Neural progenitor cell (in vitro differentiated cells): ENCODE measurements around the gene LDLRAD4. TPM values are rescaled to one million over a fixed set of nuclear protein-coding genes. Genes with fewer than 3 reads are reported as not detected.

Experiments
- DNase-seq: peaks from one replicate; pipeline ENCODE4 v3.0.0-alpha.2; 2016; ENCODE audit warnings: low spot score
- H2AFZ ChIP-seq: fragments of 200-600 bp; sonication (generic); replicated peaks from 2 replicates; pipeline ENCODE4 v1.6.1; 2016; ENCODE audit warnings: antibody characterized with exemption
- H3F3A ChIP-seq: fragments of 200-600 bp; sonication (generic); 2 replicates; pipeline ENCODE4 v1.6.1; 2016; ENCODE audit warnings: antibody characterized with exemption, low read depth
- H3K27ac ChIP-seq: fragments of 200-600 bp; sonication (generic); 2 replicates; pipeline ENCODE4 v1.5.1; 2016; ENCODE audit warnings: mild to moderate bottlenecking
- H3K27me3 ChIP-seq: fragments of 200-600 bp; sonication (generic); 2 replicates; pipeline ENCODE4 v1.6.1; 2016; ENCODE audit warnings: mild to moderate bottlenecking, moderate library complexity
- H3K36me3 ChIP-seq: fragments of 200-600 bp; sonication (generic); 2 replicates; pipeline ENCODE4 v1.5.1; 2016
- H3K4me1 ChIP-seq: fragments of 200-600 bp; sonication (generic); 2 replicates; pipeline ENCODE4 v1.6.1; 2016; ENCODE audit warnings: mixed run types
- H3K4me2 ChIP-seq: fragments of 200-600 bp; sonication (generic); 2 replicates; pipeline ENCODE4 v1.6.1; 2016
- H3K4me3 ChIP-seq: fragments of 200-600 bp; sonication (generic); 2 replicates; pipeline ENCODE4 v1.5.1; 2016
- H3K79me2 ChIP-seq: fragments of 200-600 bp; sonication (generic); 2 replicates; pipeline ENCODE4 v1.6.1; 2016; ENCODE audit warnings: low read depth
- H3K9ac ChIP-seq: fragments of 200-600 bp; sonication (generic); 2 replicates; pipeline ENCODE4 v1.6.1; 2016
- H3K9me3 ChIP-seq: fragments of 200-600 bp; sonication (generic); 2 replicates; pipeline ENCODE4 v1.5.1; 2016; ENCODE audit warnings: low read depth
- H4K20me1 ChIP-seq: fragments of 200-600 bp; sonication (generic); 2 replicates; pipeline ENCODE4 v1.6.1; 2016; ENCODE audit warnings: low read depth
- H3K27ac Mint-ChIP-seq: 3 replicates; pipeline ENCODE4 v1.8.0; 2021; ENCODE audit warnings: mixed read lengths
- H3K27me3 Mint-ChIP-seq: 2 replicates; pipeline ENCODE4 v1.8.0; 2022; ENCODE audit warnings: low read depth, mild to moderate bottlenecking, inconsistent platforms, moderate library complexity, mixed read lengths; ENCODE audit not compliant: insufficient read depth
- H3K36me3 Mint-ChIP-seq: 3 replicates; pipeline ENCODE4 v1.8.0; 2021; ENCODE audit warnings: mixed read lengths
- H3K4me1 Mint-ChIP-seq: 3 replicates; pipeline ENCODE4 v1.8.0; 2021; ENCODE audit warnings: mixed read lengths
- H3K4me3 Mint-ChIP-seq: 3 replicates; pipeline ENCODE4 v1.8.0; 2021; ENCODE audit warnings: mild to moderate bottlenecking, moderate library complexity, mixed read lengths
- H3K9me3 Mint-ChIP-seq: 3 replicates; pipeline ENCODE4 v1.8.0; 2020; ENCODE audit warnings: mixed read lengths
- EZH2 ChIP-seq: fragments of 200-600 bp; sonication (generic); IDR thresholded peaks from 2 replicates; pipeline ENCODE4 v1.6.1; 2017; ENCODE audit warnings: antibody characterized with exemption, mild to moderate bottlenecking, moderate library complexity
- EZH2phosphoT487 ChIP-seq: fragments of 200-600 bp; sonication (generic); IDR thresholded peaks from 2 replicates; pipeline ENCODE4 v1.6.1; 2017; ENCODE audit warnings: antibody characterized with exemption
- total RNA-seq: library from RNA; depleted of rRNA; stranded (reverse); fragments of >200 nt; gene quantifications from 2 replicates; pipeline ENCODE4 v1.2.3, GENCODE V29; 2015; ENCODE audit warnings: low replicate concordance
- TF ChIP-seq, protein P1 (sequence below): fragments of 200-600 bp; sonication (generic); IDR thresholded peaks from 2 replicates; pipeline ENCODE4 v1.5.1; 2017; ENCODE audit warnings: antibody characterized with exemption, mild to moderate bottlenecking

Gene LDLRAD4
- total RNA-seq, 1 donor from 2014 or later, result 0.65 TPM

DNA sequence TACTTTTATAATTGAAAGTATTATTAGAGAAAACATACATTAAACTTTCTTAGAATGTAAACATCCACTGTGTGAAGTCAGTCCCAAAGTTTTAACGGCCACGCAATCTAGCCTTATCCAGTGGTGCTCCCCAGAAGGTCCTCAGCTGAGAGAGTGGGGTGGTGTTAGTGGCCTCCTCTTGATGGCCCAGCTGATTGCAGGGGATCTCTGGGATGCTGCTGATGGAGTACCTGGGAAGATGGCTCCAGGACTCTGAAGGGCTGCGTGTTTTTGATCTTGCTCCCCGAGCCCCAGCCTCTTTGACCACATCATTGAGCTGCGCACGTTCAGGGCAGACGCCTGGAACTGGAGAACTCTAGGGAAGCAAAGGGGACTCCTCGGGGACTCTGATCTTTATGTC is 326.4 kb downstream of the LDLRAD4 start:
- Histone ChIP-seq H3K4me2 (no peak overlapping the region), H3K36me3 (no peaks in the 10 kb centered on the region), H3K79me2 (no peaks in the 10 kb centered on the region), H3K27me3 (no peaks in the 10 kb centered on the region), H3K9ac (no peak overlapping the region), H3K27ac (no peak overlapping the region), H3K4me3 (no peak overlapping the region), H3K4me1 (no peaks in the 10 kb centered on the region), H4K20me1 (no peaks in the 10 kb centered on the region), H3F3A (no peaks in the 10 kb centered on the region), H2AFZ (no peak overlapping the region), H3K9me3 (no peaks in the 10 kb centered on the region)
- TF ChIP-seq EZH2 (no peak), EZH2phosphoT487 (no peak)
- TF ChIP-seq, protein P1, sequence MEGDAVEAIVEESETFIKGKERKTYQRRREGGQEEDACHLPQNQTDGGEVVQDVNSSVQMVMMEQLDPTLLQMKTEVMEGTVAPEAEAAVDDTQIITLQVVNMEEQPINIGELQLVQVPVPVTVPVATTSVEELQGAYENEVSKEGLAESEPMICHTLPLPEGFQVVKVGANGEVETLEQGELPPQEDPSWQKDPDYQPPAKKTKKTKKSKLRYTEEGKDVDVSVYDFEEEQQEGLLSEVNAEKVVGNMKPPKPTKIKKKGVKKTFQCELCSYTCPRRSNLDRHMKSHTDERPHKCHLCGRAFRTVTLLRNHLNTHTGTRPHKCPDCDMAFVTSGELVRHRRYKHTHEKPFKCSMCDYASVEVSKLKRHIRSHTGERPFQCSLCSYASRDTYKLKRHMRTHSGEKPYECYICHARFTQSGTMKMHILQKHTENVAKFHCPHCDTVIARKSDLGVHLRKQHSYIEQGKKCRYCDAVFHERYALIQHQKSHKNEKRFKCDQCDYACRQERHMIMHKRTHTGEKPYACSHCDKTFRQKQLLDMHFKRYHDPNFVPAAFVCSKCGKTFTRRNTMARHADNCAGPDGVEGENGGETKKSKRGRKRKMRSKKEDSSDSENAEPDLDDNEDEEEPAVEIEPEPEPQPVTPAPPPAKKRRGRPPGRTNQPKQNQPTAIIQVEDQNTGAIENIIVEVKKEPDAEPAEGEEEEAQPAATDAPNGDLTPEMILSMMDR, result no peak
- DNase-seq, result no peak
- H3K27ac Mint-ChIP-seq, result no peak overlapping the region
- no peaks in the 10 kb centered on the region for H3K36me3 Mint-ChIP-seq
- H3K4me3 Mint-ChIP-seq, result no peak overlapping the region
- H3K9me3 Mint-ChIP-seq, result no peaks in the 10 kb centered on the region
- H3K27me3 Mint-ChIP-seq, result peaks cover 4% of the 10 kb centered on the region
- peaks cover 2% of the 10 kb centered on the region for H3K4me1 Mint-ChIP-seq

DNA sequence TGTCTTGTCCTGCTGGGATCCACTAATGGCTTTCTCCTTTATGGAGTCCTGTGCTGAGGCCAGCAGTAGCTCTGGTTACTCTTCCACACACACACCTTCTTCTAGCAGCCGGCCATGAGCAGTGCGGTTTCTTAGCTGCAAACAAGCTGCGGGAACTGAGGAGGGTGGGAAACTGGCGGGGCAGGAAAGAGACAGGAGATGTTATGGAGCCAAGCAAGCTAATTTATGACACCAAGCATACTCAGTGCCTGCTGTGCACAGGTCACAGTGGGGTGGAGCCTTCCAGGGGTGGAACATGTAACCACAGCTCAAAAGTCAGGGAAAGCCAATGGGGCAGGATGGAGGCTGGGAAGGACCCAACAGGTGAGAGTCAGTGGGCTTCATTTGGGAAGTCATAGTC is 327.0 kb downstream of the LDLRAD4 start:
- H3K4me1 ChIP-seq, result no peaks in the 10 kb centered on the region
- H3K27ac ChIP-seq, result no peak overlapping the region
- no peak overlapping the region for H2AFZ ChIP-seq
- no peaks in the 10 kb centered on the region for H3K27me3 ChIP-seq
- H3K9me3 Mint-ChIP-seq, result no peaks in the 10 kb centered on the region
- no peak overlapping the region for H3K4me2 ChIP-seq
- H3K27ac Mint-ChIP-seq, result no peak overlapping the region
- H3K36me3 Mint-ChIP-seq, result no peaks in the 10 kb centered on the region
- no peak overlapping the region for H3K4me3 ChIP-seq
- H3K9me3 ChIP-seq, result no peaks in the 10 kb centered on the region
- H3K4me3 Mint-ChIP-seq, result no peak overlapping the region
- H4K20me1 ChIP-seq, result no peaks in the 10 kb centered on the region
- peaks cover 4% of the 10 kb centered on the region for H3K27me3 Mint-ChIP-seq
- no peak overlapping the region for H3K9ac ChIP-seq
- no peak for DNase-seq
- no peaks in the 10 kb centered on the region for H3K4me1 Mint-ChIP-seq
- no peaks in the 10 kb centered on the region for H3K36me3 ChIP-seq
- H3F3A ChIP-seq, result no peaks in the 10 kb centered on the region
- no peak for TF ChIP-seq EZH2phosphoT487
- no peak for TF ChIP-seq EZH2
- TF ChIP-seq, protein P1, result no peak
- H3K79me2 ChIP-seq, result no peaks in the 10 kb centered on the region

DNA sequence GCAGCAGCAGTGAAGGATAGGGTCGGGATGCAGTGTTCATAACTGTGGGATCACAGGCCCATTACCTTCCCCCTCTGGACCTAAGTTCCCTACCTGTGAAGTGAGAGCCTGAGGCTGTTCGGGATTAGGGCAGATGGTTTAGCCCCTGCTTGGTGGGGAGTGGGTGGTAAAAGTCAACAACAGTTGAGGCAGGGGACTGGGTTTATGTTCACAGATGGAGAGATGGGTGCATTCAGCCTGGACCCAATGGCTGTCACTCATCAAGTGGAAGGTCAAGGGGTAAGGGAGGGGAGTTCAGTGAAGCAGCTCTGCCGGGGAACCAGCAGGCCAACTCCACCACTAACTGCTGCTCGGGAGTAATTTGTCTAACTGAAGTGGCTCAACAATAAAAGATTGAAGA is 327.4 kb downstream of the LDLRAD4 start:
- H3K27ac ChIP-seq, result no peak overlapping the region
- no peak overlapping the region for H3K9ac ChIP-seq
- H3K9me3 ChIP-seq, result no peaks in the 10 kb centered on the region
- no peaks in the 10 kb centered on the region for H3K36me3 ChIP-seq
- no peaks in the 10 kb centered on the region for H3K4me1 Mint-ChIP-seq
- peaks cover 4% of the 10 kb centered on the region for H3K27me3 Mint-ChIP-seq
- H3K4me2 ChIP-seq, result no peak overlapping the region
- no peak for DNase-seq
- H2AFZ ChIP-seq, result no peak overlapping the region
- H3K4me3 ChIP-seq, result no peak overlapping the region
- H3F3A ChIP-seq, result no peaks in the 10 kb centered on the region
- TF ChIP-seq EZH2 (no peak), EZH2phosphoT487 (no peak)
- TF ChIP-seq, protein P1, result no peak
- H3K4me1 ChIP-seq, result no peaks in the 10 kb centered on the region
- no peaks in the 10 kb centered on the region for H4K20me1 ChIP-seq
- H3K27ac Mint-ChIP-seq, result no peak overlapping the region
- H3K79me2 ChIP-seq, result no peaks in the 10 kb centered on the region
- H3K4me3 Mint-ChIP-seq, result no peak overlapping the region
- no peaks in the 10 kb centered on the region for H3K36me3 Mint-ChIP-seq
- H3K9me3 Mint-ChIP-seq, result no peaks in the 10 kb centered on the region
- H3K27me3 ChIP-seq, result no peaks in the 10 kb centered on the region
